GM19438 (cell line): ENCODE data around the gene FAM161B.

Source experiments
- ATAC-seq: cut with Tn5 transposase; IDR thresholded peaks from one replicate; pipeline ENCODE4 v1.9.1; 2021; ENCODE audit warnings: low read depth; ENCODE audit not compliant: unreplicated experiment

Gene FAM161B

GRCh38 chr14:73886449-73887317, 63.2 kb downstream of the FAM161B start, which contains the start of gene ZNF410:
Gene ZNF410 (plus strand): TSS chr14:73886859. CDS start chr14:73892176, 5,317 bp downstream.
- peak; percentile 96 for ATAC-seq

DNA sequence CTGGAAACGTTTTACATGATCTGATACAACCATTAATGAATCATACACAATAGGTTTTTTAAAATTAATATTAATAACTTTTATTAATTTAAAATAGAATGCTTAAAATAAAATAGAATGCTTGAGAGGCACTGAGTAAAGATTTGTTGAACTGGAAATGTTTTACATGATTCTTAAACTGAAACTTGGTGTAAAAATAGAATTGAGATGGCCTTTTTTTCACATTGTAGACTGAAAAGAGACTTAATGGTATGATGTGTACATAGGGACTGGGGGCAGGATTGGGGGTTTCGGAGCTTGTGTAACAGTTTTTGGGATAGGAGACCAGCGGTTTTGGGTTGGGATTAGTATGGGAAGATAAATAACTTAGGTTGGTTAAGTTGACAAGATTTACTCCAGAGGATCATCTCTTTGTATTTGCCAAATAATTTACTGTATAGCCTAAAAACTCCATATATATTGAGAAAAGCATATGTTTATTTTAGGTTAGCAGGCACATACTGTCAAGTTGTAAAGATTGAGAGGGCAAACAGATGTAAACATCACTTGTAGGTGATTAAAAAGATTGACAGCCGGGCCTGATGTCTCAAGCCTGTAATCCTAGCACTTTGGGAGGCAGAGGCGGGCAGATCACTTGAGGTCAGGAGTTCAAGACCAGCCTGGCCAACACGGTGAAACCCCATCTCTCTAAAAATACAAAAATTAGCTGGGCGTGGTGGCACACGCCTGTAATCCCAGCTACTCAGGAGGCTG, 65.3 kb downstream of the FAM161B start:
- no peak for ATAC-seq
